NOMO-1 (cell line): ENCODE measurements around the gene IFIT3.
A peak's percentile ranks its signal among the peaks of the same experiment; 100 is the strongest.
"Not testable (repeated sequence)": the region's sequence is repeated elsewhere in the genome, so short reads cannot be mapped to it uniquely, and the experiment has no call there.

Source experiments
- DNase-seq, 2 experiments: peaks; one replicate each; lab custom pipeline; 2025; ENCODE audit not compliant: unreplicated experiment in 2 of 2; lab: John Stamatoyannopoulos, UW

The IFIT3 gene

DNA sequence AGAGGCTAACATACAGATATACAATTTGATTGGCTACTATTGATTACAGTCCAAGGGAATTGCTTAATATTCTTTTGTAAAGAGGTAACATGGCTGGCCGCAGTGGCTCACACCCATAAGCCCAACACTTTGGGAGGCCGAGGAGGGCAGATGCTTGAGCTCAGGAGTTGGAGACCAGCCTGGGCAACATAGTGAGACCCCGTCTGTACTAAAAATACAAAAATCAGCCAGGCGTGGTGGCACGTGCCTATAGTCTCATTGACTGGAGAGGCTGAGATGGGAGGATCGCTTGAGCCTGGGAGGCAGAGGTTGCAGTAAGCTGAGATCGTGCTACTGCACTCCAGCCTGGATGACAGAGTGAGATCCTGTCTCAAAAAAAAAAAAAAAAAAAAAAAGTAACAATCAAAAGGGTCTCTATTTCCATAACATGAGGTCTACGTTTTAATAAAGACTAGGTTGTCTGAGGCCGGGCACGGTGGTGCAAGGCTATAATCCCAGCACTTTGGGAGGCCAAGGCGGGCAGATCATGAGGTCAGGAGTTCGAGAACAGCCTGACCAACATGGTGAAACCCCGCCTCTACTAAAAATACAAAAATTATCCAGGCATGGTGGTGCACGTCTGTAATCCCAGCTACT, 3.8 kb downstream of the IFIT3 start:
- DNase-seq: not testable (repeated sequence)

DNA sequence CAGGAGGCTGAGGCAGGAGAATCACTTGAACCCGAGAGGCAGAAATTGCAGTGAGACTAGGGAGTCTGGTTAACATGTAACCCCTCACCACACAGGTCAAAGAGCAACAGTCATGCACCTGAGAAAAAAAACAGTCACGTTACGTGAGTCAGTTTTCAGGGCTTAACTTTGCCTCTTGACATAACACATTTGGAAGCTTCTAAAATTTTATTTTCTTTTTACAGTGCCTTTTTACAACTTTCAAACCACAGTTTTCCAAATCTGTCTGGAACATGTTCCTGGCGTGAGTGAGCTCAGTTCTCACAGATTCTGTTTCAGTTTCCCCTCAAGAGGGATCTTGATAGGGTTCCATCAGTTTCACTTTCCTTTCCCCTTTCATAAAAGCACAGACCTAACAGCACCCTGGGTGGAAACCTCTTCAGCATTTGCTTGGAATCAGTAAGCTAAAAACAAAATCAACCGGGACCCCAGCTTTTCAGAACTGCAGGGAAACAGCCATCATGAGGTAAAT, 4.4 kb downstream of the IFIT3 start:
- DNase-seq: peak in 1 of 2 experiments; percentile 83

DNA sequence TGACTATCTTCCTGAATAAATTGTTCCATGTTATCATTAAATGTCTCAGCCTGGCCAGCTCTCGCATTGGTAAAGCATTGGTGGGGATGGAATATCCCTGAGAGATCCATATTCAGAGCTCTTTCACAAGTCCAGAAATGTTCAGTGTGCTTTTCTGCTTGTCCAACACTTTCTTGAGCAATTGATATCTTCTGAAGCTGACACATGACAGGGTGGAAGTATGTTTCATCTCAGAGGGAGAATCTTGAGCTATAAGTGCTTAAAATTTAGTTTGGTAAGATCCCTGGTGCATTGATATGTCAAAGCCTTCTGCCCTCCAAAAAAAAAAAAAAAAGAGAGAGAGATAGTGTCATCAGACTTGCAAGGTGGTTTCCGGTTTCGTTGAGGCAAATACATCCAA, 7.4 kb downstream of the IFIT3 start:
- DNase-seq: no peak

DNA sequence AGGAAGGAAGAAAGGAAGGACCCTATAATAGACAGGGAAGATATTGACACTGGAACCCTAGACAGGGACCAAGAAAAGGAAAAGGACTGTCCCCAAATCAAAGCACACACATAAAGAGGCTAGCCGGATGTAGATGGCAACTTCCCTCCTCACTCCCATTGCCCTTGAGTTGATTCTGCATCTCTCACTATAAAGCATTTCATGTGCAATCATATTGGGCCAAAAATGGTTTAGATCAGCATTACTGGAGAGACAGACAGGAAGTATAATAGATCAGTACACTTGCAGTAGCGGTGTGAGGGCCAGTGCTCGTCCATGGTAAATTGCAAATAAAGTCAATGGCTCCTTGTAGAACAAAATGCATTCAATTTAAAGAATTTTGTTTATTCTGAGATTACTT, 8.4 kb downstream of the IFIT3 start:
- no peak for DNase-seq

DNA sequence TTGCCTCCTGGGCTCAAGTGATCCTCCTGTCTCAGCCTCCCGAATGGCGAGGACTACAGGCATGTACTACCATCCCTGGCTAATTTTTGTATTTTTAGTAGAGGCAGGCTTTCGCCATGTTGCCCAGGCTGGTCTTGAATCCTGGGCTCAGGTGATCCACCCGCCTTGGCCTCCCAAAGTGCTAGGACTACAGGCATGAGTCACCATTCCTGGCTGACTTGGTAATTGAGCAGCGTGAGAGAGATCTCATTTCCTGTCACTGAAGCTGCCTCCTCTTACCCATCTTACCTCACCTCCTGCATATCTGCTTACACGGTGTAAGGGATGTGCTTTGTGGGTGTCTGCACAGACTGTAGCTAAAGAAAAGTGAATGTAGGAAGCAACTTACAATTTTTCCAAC, 9.7 kb downstream of the IFIT3 start:
- no peak for DNase-seq

GRCh38 chr10:89338713-89339112, 10.9 kb downstream of the IFIT3 start:
- no peak for DNase-seq

GRCh38 chr10:89339875-89340274, 12.1 kb downstream of the IFIT3 start:
- DNase-seq: no peak

GRCh38 chr10:89341649-89342048, 13.9 kb downstream of the IFIT3 start:
- no peak for DNase-seq

GRCh38 chr10:89342206-89342958, 14.6 kb downstream of the IFIT3 start:
- no peak for DNase-seq

GRCh38 chr10:89343089-89343767, 15.4 kb downstream of the IFIT3 start:
- no peak for DNase-seq

- DNase-seq: no peak
Measured at GRCh38 chr10:89344156-89344555, 16.4 kb downstream of the IFIT3 start.

DNA sequence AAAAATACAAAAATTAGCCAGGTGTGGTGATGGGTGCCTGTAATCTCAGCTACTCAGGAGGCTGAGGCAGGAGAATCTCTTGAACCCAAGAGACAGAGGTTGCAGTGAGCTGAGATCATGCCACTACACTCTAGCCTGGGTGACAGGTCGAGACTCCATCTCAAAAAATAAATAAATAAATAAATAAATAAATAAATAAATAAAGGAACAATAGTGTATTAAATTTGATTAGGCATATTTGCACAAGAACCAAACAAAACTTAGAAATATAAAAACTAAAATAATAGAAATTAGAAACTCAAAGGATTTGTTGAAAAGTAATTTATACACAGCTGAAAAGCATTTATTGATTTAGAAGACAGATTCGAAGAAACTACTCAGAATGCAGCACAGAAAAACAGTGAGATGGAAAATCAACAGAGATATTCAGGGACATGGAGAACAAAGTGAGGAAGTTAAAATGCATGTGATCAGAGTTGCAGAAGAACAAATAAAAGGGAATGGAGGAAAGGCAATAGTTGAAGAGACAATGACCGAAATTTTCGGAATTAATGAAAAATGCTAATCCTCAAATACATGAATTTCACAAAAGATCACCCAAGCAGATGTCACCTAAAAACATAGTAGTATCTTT, 17.7 kb downstream of the IFIT3 start:
- DNase-seq: no peak

GRCh38 chr10:89346405-89347254, 18.8 kb downstream of the IFIT3 start:
- peak in 1 of 2 experiments; percentile 15 for DNase-seq

- no peak for DNase-seq
Measured at GRCh38 chr10:89347701-89348457, 20.1 kb downstream of the IFIT3 start.

DNA sequence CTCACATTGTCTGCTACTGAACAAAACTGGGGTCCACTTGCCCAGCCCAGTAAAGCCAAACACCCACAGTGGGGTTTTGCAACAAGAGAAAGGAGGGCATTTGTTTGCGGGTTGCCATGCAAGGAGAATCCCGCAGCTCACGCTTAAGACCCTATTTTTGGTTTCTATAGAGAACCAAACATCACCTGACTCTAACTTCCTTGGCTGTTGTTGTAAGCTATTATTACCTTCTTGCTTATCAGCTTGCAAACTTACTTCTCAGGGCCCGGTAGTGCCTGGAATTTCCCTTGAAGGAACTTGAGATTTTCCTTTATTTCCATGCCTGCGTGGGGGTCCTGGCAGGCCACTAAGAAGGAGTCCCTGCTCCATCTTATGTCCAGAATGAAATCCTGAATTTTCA, 20.7 kb downstream of the IFIT3 start:
- DNase-seq: peak in 1 of 2 experiments; percentile 23

DNA sequence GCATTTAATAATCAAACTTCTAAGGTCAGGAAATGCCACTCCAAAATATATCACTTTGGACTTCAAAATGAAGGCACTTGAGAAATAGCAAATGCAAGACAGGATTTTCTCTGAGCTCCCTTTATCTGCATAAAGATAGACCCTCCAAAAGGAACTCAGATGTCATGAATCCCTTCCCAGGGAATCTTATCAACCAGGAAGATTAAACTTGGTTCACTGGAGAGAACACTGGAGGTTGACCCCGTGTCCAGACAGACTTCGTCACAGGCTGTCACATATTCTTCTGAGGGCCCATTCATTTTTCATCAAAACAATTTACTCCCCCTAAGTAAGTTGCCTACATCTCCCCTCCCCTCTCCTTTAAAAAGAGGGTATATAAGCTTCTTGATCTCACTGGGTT, 21.2 kb downstream of the IFIT3 start:
- DNase-seq: no peak

DNA sequence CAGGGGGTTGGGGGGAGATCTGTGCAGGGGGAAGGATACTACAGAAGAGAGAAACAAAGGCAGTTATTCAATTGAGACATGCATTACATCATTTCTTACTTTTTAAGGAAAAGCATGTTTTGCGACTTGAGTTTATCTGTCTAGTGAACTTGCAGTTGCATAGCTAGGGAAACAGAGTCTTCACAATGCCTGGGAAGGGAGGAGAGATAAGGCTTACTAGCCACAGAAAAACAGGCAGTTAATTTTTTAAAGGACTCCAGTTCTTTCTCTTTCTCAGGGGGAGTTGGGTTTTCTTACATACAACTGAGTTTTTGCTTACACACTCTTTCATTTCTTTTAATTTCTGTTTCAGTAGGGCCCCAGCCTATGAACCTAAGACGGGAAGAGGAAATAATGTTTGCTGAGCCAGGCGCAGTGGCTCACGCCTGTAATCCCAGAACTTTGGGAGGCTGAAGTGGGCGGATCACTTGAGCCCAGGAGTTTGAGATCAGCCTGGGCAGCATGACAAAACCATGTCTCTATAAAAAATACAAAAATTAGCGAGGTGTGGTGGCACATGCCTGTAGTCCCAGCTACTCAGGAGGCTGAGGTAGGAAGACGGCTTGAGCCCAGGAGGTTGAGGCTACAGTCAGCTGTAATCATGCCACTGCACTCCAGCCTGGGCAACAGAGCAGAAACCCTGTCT, 23.0 kb downstream of the IFIT3 start:
- not testable (repeated sequence) for DNase-seq

- no peak for DNase-seq
Measured at GRCh38 chr10:89351412-89351779, 23.6 kb downstream of the IFIT3 start.
